CD4-positive, alpha-beta T cell treated with Interleukin-12 subunit alpha and Interleukin-12 subunit beta, for 1 hour (primary cell): Measurements from ENCODE around the gene FSIP1.

Source experiments
- DNase-seq: peaks from one replicate; pipeline ENCODE4 v3.0.0-alpha.2; 2020

Gene FSIP1

GRCh38 chr15:39591141-39591895 is 191.3 kb downstream of the FSIP1 start:
- DNase-seq, result no peak

GRCh38 chr15:39589815-39590644 is 192.6 kb downstream of the FSIP1 start:
- DNase-seq, result no peak

DNA sequence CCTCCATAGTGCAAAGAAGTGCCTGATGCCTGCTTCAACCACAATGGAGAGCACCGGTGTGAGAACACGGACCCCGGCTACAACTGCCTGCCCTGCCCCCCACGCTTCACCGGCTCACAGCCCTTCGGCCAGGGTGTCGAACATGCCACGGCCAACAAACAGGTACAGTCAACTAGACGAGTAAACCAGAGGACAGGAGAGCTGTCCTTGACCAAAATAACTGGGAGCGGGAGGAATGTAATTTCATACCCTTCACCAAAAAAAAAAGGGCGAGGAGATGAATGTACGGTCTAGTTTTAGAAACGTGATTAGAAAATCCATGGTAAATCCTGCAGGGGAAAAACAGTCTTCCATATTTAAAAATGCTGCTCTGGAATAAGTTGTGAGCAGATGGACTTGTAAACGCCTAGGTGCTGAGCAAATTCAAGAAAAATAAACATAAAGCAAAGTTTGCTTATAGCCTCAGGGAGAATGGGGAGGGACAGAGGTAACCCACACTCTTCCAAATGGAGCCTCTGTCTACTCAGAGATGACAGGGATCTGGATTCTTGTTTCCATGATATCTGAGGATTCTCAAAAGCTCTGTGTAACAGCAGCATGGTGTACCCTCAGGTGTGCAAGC is 193.3 kb downstream of the FSIP1 start:
- no peak for DNase-seq

- no peak for DNase-seq
These were observed 194.0 kb downstream of the FSIP1 start for GRCh38 chr15:39588531-39589192.

DNA sequence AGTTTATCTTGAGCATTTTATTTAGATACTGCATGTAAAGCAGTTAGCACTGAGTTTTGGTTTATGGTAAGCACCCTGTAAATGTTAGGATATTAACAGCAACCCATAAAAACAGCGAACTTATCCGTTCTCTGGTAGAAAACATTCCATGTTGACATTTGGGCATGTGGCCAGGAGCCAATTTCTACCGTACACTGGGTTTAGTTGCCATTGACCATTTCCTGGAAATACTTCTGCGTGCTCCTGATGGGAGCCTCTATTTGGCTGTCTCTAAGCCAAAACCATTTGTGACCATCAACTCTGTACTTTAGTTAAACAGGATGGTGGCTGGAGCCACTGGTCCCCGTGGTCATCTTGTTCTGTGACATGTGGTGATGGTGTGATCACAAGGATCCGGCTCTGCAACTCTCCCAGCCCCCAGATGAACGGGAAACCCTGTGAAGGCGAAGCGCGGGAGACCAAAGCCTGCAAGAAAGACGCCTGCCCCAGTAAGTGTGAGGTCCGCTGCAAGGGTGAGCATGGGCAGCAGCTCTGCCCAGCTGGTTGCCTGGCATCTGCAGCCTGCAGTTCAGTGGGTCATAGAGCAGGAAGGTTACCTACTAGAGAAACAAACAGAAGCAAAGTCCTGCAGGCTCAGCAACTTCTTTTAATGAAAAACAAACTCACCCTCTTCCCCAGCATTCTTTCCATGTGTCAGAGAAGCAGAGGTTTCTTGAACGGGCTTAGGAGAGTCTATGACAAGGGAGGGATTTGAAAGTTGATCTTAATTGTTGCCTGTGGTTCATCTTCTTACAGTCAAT is 194.7 kb downstream of the FSIP1 start:
- DNase-seq, result no peak

DNA sequence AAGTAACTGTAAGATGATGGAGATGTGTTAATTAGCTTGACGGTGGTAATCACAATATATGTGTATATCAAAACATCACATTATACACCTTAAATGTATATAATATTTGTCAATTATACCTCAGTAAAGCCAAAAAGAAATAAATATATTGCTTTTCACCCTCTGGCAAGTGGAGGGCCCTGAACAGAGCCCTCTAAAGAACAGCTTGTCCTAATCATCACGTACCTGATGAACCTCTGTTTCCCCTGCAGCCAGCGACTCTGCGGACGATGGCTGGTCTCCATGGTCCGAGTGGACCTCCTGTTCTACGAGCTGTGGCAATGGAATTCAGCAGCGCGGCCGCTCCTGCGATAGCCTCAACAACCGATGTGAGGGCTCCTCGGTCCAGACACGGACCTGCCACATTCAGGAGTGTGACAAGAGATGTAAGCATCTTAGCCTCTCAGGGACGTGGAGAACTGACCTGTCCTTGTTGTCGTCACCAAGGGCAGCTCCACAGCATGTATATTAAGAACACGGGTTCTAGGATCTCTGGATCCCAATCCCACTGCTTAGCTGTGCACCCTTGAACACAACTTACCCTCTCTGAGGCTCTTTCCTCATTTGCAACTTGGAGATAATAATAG is 195.4 kb downstream of the FSIP1 start:
- DNase-seq, result no peak

GRCh38 chr15:39586387-39587095 is 196.1 kb downstream of the FSIP1 start:
- DNase-seq, result no peak

GRCh38 chr15:39585871-39586301 is 196.8 kb downstream of the FSIP1 start:
- DNase-seq, result no peak

DNA sequence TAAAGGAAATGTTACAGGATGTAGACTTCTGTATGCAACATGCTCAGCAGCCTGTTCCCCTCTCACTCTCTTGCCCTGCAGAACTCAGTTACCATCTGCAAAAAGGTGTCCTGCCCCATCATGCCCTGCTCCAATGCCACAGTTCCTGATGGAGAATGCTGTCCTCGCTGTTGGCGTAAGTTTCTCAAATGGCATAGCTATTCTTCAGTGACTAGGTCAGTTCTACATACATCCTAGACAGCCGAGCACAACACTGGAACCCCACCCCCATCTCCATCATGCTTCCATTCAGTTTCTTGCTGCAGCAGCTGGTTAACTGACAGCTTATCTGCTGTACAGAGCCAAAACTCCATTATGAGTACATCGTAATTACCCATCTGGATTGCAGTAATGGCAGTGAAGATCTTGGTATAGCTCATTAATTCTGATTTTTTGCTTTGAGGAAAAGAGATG is 197.2 kb downstream of the FSIP1 start:
- DNase-seq, result no peak

GRCh38 chr15:39584662-39585388 is 197.8 kb downstream of the FSIP1 start:
- no peak for DNase-seq

DNA sequence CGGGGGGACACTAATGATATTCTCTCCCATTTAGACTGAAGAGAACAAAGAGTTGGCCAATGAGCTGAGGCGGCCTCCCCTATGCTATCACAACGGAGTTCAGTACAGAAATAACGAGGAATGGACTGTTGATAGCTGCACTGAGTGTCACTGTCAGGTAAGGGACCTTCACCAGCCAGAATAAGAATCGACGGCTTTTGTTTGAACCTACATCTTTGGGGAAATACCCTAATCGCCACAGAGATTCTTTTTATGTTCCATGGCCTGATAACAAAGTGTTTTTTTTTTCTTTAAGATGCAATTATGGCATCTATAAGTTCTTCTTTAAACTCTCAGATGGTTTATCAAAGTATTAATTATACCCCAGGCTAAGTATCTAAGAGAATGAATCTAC is 198.4 kb downstream of the FSIP1 start:
- DNase-seq, result no peak

- DNase-seq, result peak; percentile 31
These were observed 198.9 kb downstream of the FSIP1 start for GRCh38 chr15:39583596-39584265.

DNA sequence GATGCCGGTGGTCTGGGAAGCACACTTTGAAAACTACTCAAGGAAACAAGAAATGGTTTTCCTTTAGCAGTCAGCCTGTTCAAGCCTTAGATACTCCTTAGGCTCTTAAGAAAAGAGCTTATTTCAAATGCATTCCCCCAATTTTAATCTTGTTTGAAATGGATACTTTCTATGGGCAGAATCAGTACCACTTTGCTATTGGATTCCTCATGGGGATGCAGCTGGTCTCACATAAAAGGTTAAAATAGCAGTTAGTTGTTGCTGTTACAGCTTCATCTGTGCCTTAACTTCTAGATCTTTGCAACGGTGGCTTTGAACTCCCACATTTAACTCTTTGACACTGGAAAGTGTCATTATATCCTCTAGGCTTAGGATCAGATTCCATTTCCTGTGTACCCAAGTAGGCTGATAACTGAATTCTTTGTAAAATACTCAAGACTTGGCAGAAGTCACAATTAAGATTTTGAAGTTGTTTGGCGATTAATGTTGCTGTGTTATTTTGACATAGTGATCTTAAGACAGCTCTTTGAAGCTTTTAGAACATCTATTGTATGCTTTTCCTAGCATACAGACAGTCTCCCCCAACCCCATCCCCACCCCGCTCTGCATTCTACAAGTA is 199.6 kb downstream of the FSIP1 start:
- DNase-seq, result no peak

DNA sequence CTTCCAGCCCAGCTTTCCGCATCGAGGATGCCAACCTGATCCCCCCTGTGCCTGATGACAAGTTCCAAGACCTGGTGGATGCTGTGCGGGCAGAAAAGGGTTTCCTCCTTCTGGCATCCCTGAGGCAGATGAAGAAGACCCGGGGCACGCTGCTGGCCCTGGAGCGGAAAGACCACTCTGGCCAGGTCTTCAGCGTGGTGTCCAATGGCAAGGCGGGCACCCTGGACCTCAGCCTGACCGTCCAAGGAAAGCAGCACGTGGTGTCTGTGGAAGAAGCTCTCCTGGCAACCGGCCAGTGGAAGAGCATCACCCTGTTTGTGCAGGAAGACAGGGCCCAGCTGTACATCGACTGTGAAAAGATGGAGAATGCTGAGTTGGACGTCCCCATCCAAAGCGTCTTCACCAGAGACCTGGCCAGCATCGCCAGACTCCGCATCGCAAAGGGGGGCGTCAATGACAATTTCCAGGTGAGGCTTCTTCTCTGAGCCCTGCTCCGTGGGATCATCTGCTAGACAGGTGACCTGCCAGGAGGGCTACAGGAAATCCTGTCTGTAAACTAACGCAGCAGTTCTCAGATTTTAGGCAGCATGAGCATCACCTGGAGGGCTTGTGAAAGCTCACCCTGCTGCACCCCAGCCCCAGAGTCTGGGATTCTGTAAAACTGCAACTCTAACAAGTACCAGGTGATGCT is 200.2 kb downstream of the FSIP1 start:
- DNase-seq, result no peak

DNA sequence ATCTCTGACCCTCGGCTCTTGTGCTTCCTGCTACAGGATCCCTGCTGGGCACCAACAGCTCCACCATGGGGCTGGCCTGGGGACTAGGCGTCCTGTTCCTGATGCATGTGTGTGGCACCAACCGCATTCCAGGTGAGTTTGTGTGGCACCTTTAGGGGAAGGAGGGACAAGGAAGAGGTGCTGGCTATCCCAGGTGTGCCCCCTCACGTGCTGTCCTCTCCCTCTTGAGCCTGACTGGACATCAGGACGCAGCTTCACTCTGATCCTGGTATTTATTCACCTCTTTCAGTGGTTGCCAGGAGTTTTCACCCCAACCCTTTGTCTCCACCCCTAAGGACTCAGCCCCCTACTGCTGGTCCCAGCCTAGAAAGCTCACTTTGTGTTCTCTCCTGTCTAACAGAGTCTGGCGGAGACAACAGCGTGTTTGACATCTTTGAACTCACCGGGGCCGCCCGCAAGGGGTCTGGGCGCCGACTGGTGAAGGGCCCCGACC is 200.8 kb downstream of the FSIP1 start:
- DNase-seq, result no peak

DNA sequence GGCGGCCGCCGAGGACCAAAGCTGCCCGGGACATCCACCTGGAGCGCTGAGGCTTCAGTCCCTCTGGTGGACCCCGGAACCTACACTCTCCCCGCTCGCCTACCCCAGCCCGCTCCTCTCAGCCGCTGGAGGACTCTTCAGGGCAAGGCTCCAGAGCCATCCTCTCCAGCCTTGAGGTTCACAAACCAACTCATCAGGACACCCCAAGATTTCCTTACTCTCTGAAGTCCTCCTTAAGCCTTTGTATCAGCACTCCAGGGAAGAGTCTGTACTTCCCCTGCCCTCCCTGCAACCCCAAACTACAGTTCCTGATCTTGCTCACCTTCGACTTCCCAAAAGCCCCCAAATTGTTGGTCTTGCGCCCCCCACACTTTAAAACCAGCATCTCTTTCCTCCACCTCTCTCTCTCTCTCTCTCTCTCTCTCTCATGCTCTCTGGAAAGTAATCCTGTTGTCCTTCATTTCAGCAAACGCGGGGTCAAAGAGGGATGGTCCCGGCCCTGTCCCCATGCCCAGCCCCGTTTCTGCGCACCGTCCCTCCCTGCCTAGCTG is 201.3 kb downstream of the FSIP1 start:
- DNase-seq, result no peak

DNA sequence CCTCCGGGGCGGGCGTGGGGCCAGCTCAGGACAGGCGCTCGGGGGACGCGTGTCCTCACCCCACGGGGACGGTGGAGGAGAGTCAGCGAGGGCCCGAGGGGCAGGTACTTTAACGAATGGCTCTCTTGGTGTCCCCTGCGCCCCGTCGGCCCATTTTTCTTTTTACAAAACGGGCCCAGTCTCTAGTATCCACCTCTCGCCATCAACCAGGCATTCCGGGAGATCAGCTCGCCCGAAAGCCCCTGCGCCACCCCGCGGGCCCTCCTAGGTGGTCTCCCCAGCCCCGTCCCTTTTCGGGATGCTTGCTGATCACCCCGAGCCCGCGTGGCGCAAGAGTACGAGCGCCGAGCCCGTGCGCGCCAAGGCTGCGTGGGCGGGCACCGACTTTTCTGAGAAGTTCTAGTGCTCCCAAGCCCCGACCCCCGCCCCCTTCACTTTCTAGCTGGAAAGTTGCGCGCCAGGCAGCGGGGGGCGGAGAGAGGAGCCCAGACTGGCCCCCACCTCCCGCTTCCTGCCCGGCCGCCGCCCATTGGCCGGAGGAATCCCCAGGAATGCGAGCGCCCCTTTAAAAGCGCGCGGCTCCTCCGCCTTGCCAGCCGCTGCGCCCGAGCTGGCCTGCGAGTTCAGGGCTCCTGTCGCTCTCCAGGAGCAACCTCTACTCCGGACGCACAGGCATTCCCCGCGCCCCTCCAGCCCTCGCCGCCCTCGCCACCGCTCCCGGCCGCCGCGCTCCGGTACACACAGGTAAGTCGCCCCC is 202.0 kb downstream of the FSIP1 start, which contains the start of gene THBS1:
Gene THBS1 (plus strand): TSS at position 595 of the 757 bp plus-strand sequence. CDS start 779 bp downstream, outside the sequence.
- peak; percentile 23 for DNase-seq
